PC-9 (cell line): Measurements from ENCODE around the gene CCDC63.

Source experiments
- CTCF ChIP-seq: fragments of 200-600 bp; sonication (generic); conservative IDR thresholded peaks from 2 replicates; pipeline ENCODE4 v1.6.1; 2017; ENCODE audit warnings: mixed run types, antibody characterized with exemption, mild to moderate bottlenecking, moderate library complexity
- EZH2 ChIP-seq: fragments of 200-600 bp; sonication (generic); IDR thresholded peaks from 2 replicates; pipeline ENCODE4 v1.8.0; 2017; ENCODE audit warnings: antibody characterized with exemption, low read depth

- TF ChIP-seq CTCF, result peak; percentile 55
- TF ChIP-seq EZH2, result no peak
These were observed 85.3 kb downstream of the CCDC63 start for GRCh38 chr12:110932046-110932445.
